Skeletal muscle cell (primary cell): ENCODE data around the gene TMEM121B.

Source experiments
- DNase-seq: peaks from one replicate; pipeline ENCODE4 v3.0.0-alpha.2; 2010; ENCODE audit warnings: low read depth
- H3K4me3 ChIP-seq: 2 replicates; pipeline ENCODE4 v1.5.1; 2011; ENCODE audit warnings: low read depth, mild to moderate bottlenecking, control low read depth, low read length, moderate library complexity

TMEM121B gene

DNA sequence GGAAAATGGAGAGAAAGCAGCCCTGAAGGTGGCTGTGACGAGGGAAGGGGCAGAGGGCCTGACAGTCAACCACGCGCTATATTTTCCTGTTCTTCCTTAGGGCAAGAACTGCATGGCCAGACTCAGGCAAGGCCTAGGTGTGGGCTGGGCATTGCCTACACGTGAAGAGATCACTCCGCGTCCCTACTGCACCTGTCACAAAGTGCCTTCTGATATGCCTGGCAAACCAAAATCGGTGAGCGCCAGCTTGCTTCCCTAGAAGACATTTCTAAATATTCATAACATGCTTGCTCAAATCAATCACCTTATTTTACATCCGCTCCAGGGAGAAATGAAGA lies 6.3 kb downstream of the TMEM121B start:
- no peak overlapping the region for H3K4me3 ChIP-seq
- DNase-seq = no peak

DNA sequence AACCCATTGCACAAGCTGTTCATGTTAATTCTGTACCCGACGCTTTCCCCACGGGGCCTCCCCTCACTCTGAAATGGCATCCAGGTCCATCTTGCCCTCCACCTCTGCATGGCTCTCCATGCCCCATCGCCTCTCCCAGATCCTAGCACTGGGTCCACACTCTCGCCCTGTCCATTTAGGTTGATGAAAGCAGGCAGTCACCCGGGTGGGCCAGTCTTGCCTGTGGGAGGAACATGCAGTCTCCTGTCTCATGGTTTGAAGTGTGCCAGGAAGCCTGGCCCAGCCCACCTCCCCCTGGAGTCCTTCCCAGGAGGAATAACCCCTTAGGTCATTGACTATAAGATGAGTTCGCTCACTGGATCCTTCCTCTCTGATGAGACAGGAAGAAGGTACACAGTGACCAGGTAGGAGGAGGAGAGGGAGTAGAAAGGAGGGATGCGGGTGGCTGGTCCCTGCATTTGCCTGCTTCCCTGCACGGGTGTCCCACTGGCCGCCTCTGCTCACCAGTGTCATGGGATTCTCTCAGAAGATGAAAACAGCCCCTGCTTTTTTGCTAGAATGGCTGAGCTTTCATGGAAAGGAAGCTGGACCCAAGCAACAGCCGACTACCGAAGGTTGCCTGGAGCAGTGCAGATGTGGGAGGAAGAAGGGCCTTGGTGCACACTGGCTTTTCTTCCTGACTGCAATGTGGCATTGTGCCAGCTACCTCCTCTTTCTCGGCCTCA lies 6.8 kb downstream of the TMEM121B start:
- no peak for DNase-seq
- no peak overlapping the region for H3K4me3 ChIP-seq

DNA sequence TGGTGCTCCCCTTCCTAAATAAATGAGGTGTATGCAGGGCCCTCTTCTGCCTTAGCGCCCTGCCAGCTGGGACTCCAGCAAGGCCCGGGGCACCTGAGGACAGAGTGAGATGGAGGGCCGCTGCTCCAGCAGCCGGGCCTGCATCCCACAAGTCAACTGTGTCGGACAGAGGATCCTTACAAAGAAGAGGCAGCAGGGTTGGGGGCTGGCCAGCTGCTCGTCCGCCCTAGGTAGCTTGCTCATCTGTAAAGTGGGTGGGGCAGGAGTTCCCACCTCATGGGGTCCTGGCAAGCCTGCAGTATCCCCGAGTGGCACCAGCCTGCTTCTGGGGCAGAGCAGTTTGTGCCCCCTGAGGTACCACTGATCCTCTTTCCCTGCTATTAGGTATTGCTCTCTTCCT lies 7.6 kb downstream of the TMEM121B start:
- DNase-seq = no peak
- H3K4me3 ChIP-seq = no peak overlapping the region

DNA sequence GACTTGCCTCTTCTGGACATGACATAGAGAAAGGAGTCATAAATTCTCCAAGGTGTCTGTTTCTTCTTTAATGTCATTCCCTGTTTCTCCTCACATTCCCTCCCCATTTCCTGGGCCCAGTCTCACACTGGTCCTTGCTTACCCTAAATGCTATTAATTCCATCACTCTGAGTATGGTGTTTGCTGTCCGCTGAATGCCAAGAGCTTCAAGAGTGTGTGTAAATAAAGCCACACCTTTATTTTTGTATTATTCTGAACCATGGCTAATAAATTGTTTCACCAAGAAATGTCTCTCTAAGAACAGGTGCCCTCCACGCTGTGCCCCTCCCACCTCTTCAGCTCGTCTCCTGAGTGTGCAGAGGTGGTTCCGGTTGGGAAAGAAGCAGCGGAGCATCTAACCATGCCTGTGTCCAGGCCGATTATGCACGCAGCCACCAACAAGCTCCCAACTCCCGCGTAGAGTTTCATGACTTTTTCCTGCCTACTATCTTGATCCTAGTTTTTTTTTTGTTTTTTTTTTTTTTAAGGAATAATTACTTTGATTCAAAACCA lies 8.6 kb downstream of the TMEM121B start:
- H3K4me3 ChIP-seq = no peak overlapping the region

DNA sequence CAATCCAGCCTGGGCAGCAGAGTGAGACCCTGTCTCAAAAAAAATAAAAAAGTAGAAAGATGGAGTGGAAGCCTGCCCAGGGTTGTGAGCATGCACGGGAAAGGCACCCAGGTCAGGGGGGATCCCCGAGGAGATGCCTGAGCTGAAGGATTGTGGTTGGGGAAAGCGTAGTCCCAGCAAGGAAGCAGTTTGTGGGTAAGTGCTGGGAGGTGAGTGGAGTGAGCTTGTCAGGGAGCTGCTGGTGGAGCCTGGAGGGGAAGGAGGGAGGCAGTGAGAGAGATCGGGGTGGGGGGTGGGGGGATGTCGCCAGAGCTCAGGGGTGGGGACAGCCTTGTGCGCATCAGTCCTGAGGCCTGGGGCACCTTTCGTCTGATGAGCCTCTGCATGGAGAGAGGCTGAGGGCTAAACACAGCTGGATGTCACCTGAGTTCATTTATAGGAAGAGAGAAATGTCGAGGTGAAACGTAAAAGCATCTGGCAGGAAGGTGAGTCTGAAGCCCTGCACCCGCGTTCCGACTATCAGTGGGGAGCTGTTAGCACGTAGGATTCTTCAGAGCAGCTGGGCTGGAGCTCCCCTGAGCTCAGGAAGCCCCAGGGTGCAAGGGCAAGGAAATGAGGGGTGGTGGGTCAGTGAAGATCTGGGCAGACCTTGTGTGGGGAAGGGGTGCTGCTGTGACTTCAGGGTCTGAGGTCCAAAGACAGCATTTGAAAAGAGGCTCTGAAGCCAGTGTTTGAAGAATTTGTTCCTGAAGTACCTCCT lies 10.2 kb downstream of the TMEM121B start:
- DNase-seq = no peak
- no peak overlapping the region for H3K4me3 ChIP-seq

More for the DNA sequence above, 8.6 kb downstream of the TMEM121B start:
- no peak for DNase-seq

DNA sequence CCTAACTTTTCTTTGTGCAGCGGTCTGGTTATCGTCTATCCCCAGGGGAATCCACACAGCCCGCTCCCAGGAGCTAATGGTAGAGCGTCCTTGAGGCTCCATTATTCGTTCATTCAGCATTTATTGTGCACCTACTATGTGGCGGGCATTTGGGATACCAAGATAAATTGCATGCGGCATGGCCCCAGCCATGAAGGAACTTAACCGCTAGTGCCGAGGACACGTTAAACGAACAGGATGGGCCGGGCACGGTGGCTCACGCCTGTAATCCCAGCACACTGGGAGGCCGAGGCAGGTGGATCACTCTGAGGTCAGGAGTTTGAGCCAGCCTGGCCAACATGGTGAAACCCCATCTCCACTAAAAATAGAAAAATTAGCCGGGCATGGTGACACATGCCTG lies 11.2 kb downstream of the TMEM121B start:
- H3K4me3 ChIP-seq = no peak overlapping the region
- no peak for DNase-seq

DNA sequence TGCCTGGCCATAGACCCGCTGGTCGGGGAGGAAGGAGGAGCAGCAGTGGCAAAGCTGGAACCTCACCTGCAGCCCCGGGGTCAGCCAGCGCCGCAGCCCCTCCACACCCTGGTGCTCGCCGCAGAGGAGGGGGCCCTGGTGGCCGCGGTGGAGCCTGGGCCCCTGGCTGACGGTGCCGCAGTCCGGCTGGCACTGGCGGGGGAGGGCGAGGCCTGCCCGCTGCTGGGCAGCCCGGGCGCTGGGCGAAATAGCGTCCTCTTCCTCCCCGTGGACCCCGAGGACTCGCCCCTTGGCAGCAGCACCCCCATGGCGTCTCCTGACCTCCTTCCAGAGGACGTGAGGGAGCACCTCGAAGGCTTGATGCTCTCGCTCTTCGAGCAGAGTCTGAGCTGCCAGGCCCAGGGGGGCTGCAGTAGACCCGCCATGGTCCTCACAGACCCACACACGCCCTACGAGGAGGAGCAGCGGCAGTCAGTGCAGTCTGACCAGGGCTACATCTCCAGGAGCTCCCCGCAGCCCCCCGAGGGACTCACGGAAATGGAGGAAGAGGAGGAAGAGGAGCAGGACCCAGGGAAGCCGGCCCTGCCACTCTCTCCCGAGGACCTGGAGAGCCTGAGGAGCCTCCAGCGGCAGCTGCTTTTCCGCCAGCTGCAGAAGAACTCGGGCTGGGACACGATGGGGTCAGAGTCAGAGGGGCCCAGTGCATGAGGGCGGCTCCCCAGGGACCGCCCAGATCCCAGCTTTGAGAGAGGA lies 11.9 kb downstream of the TMEM121B start:
- H3K4me3 ChIP-seq = no peak overlapping the region
- no peak for DNase-seq

DNA sequence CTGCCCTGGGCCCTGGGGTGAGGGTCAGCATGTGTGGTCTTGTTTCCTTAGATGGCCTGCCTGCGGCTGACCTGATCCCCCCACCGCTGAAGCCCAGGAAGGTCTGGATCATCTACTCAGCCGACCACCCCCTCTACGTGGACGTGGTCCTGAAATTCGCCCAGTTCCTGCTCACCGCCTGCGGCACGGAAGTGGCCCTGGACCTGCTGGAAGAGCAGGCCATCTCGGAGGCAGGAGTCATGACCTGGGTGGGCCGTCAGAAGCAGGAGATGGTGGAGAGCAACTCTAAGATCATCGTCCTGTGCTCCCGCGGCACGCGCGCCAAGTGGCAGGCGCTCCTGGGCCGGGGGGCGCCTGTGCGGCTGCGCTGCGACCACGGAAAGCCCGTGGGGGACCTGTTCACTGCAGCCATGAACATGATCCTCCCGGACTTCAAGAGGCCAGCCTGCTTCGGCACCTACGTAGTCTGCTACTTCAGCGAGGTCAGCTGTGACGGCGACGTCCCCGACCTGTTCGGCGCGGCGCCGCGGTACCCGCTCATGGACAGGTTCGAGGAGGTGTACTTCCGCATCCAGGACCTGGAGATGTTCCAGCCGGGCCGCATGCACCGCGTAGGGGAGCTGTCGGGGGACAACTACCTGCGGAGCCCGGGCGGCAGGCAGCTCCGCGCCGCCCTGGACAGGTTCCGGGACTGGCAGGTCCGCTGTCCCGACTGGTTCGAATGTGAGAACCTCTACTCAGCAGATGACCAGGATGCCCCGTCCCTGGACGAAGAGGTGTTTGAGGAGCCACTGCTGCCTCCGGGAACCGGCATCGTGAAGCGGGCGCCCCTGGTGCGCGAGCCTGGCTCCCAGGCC lies 12.7 kb downstream of the TMEM121B start:
- DNase-seq = no peak
- no peak overlapping the region for H3K4me3 ChIP-seq

DNA sequence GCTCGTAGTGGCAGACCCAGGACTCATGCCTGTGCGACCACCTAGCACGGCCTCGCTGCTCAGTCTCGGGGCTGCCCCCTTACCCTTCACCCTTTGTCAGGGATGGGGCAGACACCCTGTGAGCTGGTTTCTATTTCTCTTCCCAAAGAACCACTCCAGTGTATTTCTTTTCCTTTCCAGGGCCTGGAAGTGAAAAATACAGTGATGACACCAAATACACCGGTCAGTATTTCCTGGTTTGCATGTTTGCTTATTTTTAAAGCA lies 13.7 kb downstream of the TMEM121B start:
- DNase-seq = no peak
- no peak overlapping the region for H3K4me3 ChIP-seq

DNA sequence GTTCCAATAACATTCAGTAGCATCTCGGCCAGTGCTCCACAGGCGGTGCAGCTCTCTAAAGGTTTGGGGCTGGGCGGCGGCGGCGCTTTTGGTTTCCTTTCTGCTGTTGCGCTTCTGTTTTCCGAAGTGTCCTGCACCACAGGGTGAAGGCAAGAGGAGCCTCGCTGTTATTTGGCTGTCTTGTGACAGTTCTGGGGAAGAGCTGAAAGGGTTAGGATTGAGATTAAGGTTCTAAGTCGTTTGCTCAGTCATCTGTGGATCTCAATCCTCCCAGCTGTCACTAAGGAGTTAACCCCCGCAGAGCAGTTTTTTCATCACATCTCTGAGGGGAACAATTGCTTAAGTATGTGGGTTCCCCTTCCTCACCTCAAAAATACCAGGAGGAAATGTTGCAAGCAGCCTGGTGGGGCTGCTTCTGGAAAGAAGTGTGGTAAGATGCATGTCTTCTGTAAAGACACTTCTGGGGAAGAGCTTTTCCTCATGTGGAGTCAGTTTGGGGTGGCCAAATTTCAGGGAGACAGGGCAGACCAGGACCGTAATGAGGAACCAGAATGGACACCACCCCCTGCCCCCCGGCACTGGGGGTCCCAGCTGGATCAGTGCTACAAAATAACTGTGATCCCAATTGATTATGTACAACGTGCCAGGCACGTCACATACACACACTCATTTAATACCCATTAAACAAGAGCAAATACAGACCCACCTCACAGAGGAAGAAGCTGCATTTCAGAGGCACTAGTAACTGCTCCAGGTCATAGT lies 14.2 kb downstream of the TMEM121B start:
- H3K4me3 ChIP-seq = no peak overlapping the region
- DNase-seq = no peak

DNA sequence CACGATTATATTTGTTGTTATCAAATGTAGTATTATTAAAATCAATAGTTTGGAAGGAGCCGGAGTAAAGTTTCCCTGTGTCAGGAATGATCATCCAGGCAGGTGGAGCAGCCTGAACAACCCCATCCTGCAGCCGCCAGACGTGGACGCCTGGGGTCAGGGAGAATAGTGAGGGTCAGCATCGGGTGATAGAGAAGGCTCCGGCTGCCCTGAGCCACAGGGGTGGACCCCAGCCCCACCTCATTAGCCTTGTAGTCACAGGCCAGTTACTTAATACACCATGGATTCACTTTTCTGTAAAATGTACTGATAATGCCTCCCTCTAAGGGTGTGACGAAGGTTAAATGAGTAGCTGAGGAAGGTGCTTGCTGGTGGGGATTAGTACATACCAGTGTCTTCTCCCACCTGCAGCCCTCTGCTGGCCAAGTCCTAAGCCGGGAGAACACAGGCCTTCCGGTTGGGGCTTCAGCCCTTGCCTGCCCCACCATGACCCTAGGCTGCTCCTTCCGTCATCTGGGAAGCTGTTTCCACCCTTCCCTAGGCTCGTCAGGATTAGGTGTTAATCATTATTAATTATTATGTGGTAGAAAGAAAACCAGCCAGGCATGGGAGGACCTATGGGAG lies 14.9 kb downstream of the TMEM121B start:
- no peak for DNase-seq
- no peak overlapping the region for H3K4me3 ChIP-seq

DNA sequence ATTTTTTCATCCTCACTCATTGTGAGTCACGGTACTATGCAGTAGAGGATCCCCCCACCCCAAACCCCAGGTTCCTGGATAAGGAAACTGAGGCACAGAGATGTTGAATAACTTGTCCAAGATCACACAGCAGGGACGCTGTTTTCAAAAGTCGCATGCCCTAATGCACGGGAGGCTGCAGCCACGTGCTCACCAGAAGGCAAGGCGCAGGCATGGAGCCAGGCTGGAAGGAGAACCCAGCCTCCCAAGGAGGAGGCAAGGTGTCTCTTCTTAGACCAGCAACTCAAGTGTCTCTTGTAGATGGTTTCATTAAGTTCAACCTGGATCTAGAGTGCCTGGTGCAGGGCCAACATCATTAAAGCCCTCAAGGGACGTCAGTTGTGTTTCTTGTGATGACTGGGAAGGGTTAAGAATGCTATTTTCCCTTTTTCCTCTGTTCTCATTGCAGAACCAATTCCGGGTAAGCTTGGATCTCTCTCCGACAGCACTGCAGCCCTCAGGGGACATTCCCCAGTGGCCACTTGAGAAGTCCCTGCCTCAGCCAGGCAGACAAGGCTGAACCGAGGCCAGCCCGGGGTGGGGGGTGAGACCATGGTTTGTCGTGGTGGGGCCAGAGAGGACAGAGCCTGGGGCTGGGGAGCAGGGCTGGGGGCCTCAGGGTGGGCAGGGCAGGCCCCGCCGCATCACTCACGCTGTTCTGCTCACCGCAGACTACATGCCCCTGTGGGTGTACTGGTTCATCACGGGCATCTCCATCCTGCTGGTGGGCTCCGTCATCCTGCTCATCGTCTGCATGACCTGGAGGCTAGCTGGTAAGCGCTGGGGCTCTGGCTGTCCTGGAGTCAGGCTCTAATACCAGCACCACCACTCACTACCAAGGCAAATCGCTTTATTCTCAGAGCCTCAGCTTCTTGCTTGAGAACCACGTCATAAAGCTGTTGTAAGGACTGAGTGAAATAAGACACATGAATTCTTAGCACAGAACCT lies 15.7 kb downstream of the TMEM121B start:
- H3K4me3 ChIP-seq = no peak overlapping the region
- no peak for DNase-seq

DNA sequence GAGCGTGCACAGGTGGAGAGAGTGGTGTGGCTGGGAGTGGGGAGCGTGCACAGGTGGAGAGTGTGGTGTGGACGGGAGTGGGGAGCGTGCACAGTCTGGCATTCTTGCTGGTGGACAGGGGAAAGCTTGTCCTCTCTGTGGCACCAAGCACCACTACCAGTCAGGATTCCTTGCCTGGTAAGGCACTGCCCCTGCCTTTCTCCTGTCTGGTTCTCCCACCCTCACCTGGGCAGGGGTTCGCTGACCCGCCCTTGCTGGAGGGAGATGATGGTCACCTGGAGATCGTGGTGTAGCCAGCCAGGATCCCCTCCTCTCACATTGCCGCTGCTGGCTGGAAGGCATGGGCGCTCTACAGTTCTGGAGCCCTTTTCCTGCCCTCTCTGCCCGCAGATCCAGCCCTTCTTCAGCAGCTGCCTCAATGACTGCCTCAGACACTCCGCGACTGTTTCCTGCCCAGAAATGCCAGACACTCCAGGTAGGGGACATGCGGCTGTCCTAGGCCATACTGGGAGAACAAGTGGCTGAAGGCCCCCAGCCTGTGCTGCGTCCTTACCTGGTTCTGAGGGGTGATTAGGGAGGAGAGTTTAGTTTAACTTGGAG lies 16.7 kb downstream of the TMEM121B start:
- no peak overlapping the region for H3K4me3 ChIP-seq
- DNase-seq = no peak

DNA sequence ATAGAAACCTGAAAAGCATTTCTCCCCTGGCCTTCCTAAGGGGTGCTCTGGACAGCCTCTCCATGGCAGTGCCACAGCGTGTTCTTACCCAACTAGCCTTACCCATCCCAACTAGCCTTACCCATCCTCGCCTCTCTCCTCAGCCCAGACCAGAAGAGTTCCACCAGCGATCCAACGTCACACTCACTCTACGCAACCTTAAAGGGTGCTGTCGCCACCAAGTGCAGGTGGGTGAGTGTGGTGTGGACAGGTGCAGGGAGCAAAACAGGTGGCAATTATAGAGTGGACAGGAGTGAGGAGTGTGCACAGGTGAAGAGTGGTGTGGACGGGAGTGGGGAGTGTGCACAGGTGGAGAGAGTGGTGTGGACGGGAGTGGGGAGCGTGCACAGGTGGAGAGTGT lies 17.8 kb downstream of the TMEM121B start:
- H3K4me3 ChIP-seq = no peak overlapping the region
- DNase-seq = no peak

DNA sequence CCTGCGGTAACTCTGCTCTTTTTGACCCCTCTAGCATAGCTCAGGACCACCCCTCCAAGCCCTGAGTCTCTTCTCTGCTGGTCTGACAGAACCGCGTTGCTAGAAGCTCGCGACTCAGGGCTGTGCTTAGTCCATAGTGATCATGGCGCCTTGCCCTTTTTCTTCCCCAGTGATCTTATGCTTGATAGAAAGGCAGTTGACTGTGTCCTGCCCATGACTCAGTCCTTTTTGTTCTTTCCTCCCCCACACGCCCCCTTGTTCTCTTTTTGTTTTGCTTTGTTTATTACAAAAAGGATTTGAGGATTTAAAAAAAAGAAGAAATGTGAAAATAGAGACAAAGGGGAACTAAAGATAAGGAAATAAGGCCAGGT lies 18.9 kb downstream of the TMEM121B start:
- DNase-seq = no peak
- no peak overlapping the region for H3K4me3 ChIP-seq

DNA sequence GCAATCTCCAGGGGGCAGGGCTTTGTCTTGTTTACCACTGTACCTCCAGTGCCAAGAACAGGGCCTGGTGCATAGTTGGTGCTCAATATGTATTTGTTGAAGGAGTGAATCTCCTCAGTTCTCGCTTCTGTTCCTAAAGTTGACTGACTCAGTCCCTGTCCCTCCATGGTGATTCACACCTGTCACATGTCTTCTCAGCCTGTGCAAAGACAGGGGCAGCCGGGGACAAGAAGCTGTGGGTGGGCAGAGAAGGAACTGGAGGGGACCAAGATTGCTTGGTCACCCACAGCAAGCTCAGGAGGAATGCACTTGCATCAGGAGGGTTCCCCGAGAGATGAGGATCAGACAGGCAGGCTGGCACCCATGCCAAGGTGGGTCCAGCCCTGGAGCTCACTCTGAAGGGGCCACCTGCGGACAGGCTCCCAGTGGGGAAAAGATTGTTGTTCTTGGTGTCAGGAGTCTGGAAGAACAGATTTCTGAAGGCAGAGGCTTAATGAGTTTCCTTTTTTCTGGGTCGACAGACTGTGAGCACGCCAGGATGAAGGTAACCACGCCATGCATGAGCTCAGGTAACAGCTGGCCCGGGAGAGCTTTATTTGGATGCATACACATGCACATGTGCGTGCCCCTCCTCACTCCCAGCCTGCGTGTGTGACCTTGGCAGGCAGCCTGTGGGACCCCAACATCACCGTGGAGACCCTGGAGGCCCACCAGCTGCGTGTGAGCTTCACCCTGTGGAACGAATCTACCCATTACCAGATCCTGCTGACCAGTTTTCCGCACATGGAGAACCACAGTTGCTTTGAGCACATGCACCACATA lies 19.5 kb downstream of the TMEM121B start:
- DNase-seq = no peak
- no peak overlapping the region for H3K4me3 ChIP-seq
